Body of pancreas (tissue), 4 donors: ENCODE measurements around the gene FHOD1. TPM values are rescaled to one million over a fixed set of nuclear protein-coding genes. Genes with fewer than 3 reads are reported as not detected.

Experiments used
- ATAC-seq: fragments of 150-250 bp; one replicate; pipeline ENCODE4 v1.9.1; 2016
- DNase-seq, 4 donors: peaks; one replicate each; pipeline ENCODE4 v3.0.0-alpha.2; 2019
- H3K27ac ChIP-seq, 4 donors: fragments of 200-600 bp; sonication (generic); 1 replicate in 3 of 4; 2 replicates in 1 of 4; pipeline versions ENCODE4 v1.5.1 to v1.6.1; 2016 to 2019; ENCODE audit warnings: mild to moderate bottlenecking in 1 of 4, mixed read lengths in 1 of 4, moderate library complexity in 1 of 4
- H3K27me3 ChIP-seq, 2 donors: fragments of 200-600 bp; sonication (generic); one replicate each; pipeline ENCODE4 v1.6.0; 2016; ENCODE audit warnings: mild to moderate bottlenecking in 1 of 2
- H3K36me3 ChIP-seq, 2 donors: fragments of 200-600 bp; sonication (generic); replicated peaks in 1 of 2; 2 replicates each; pipeline ENCODE4 v1.5.1; 2016; ENCODE audit warnings: low read depth in 2 of 2; ENCODE audit not compliant: insufficient read depth in 1 of 2
- H3K4me1 ChIP-seq: fragments of 200-600 bp; sonication (generic); one replicate; pipeline ENCODE4 v1.6.0; 2016
- H3K4me3 ChIP-seq, 2 donors: fragments of 200-600 bp; sonication (generic); 1 replicate in 1 of 2; 2 replicates in 1 of 2; pipeline ENCODE4 v1.5.1; 2016 to 2019
- H3K9me3 ChIP-seq, 3 donors: fragments of 200-600 bp; sonication (generic); 1 replicate in 2 of 3; 2 replicates in 1 of 3; pipeline ENCODE4 v1.5.1; 2016
- CTCF ChIP-seq, 7 experiments: fragments of 450-650 bp in 4 of 7; fragments of 200-600 bp in 3 of 7; sonication (generic) in 3 of 7; IDR thresholded peaks; one replicate each; pipeline ENCODE4 v1.5.1; 2016 to 2019; ENCODE audit warnings: antibody characterized with exemption in 7 of 7
- POLR2A ChIP-seq, 3 donors: fragments of 450-650 bp; IDR thresholded peaks; one replicate each; pipeline ENCODE4 v1.6.1; 2016; ENCODE audit warnings: antibody characterized with exemption in 3 of 3, mild to moderate bottlenecking in 2 of 3
- WGBS, 2 donors: methylation state at CpG; one replicate each; pipeline ENCODE4 v1.1.5; 2017; 5-methylcytosine and 5-hydroxymethylcytosine counted together
- intact Hi-C: fragments of 100-400 bp; cut with DNase I; formaldehyde crosslinking; loops from one replicate; pipeline ENCODE4 v1.15.1; 2023
- total RNA-seq, 2 donors: library from RNA; depleted of rRNA; stranded (reverse); fragments of >200 nt; gene quantifications; one replicate each; pipeline ENCODE4 v1.1.0, GENCODE V29; 2016

The FHOD1 gene
- 10 to 100 TPM; 12.2 to 26.4 TPM for total RNA-seq

GRCh38 chr16:67247192-67248072, at the start of gene FHOD1:
Gene FHOD1, minus strand, starts transcription at chr16:67247481. Its CDS starts 71 bp downstream, at chr16:67247410.
- Histone ChIP-seq H3K27ac (peak within 1 kb of the TSS; percentile 83 to 97 (median 92)), H3K36me3 (no peaks in the 10 kb centered on the region), H3K4me1 (peaks cover 47% of the 10 kb centered on the region), H3K4me3 (peak within 1 kb of the TSS; percentile 33 to 68), H3K9me3 (no peaks in the 10 kb centered on the region), H3K27me3 (peaks cover 0 to 18% of the 10 kb centered on the region in 2 donors)
- WGBS, 2 donors, result 0% methylated on average over 12 to 56 of the region's 60 CpGs
- TF ChIP-seq POLR2A (IDR thresholded peaks at IDR 0.05) (peak; percentile 42 to 87 (median 85)), CTCF (IDR thresholded peaks at IDR 0.05) (peak in 1 of 7 experiments; percentile 6)
- DNase-seq (peak; percentile 98 to 99 (median 98)), ATAC-seq (peak; percentile 84)
- intact Hi-C loops, result no loop called here

- WGBS, 2 donors, result 27 to 65% methylated on average over 3 of the region's 3 CpGs
- H3K27ac ChIP-seq, result no peak overlapping the region
- H3K36me3 ChIP-seq, result no peaks in the 10 kb centered on the region
- ATAC-seq, result no peak
- no peak for TF ChIP-seq POLR2A (IDR thresholded peaks at IDR 0.05)
- TF ChIP-seq CTCF (IDR thresholded peaks at IDR 0.05), result no peak
- no peaks in the 10 kb centered on the region for H3K4me1 ChIP-seq
- H3K4me3 ChIP-seq, result no peak overlapping the region
- no peaks in the 10 kb centered on the region for H3K9me3 ChIP-seq
- H3K27me3 ChIP-seq, result no peaks in the 10 kb centered on the region
- DNase-seq, result no peak
- intact Hi-C loops, result no loop called here
Measured at GRCh38 chr16:67296420-67296819, 49.1 kb upstream of the FHOD1 start.

GRCh38 chr16:67294938-67295361, 47.7 kb upstream of the FHOD1 start:
- no peak overlapping the region for H3K27ac ChIP-seq
- WGBS, 2 donors, result 54 to 63% methylated on average over 7 of the region's 7 CpGs
- intact Hi-C loops, result no loop called here

GRCh38 chr16:67294171-67294757, 47.0 kb upstream of the FHOD1 start:
- WGBS, 2 donors, result 72 to 75% methylated on average over 4 of the region's 4 CpGs

More at GRCh38 chr16:67294938-67295361, 47.7 kb upstream of the FHOD1 start:
- no peaks in the 10 kb centered on the region for H3K4me1 ChIP-seq
- no peak overlapping the region for H3K4me3 ChIP-seq
- TF ChIP-seq CTCF (IDR thresholded peaks at IDR 0.05) (no peak), POLR2A (IDR thresholded peaks at IDR 0.05) (no peak)
- H3K9me3 ChIP-seq, result no peaks in the 10 kb centered on the region
- H3K27me3 ChIP-seq, result no peaks in the 10 kb centered on the region
- H3K36me3 ChIP-seq, result no peaks in the 10 kb centered on the region
- DNase-seq (no peak), ATAC-seq (peak; percentile 9)

More at GRCh38 chr16:67294171-67294757, 47.0 kb upstream of the FHOD1 start:
- H3K4me3 ChIP-seq, result no peak overlapping the region
- TF ChIP-seq POLR2A (IDR thresholded peaks at IDR 0.05) (no peak), CTCF (IDR thresholded peaks at IDR 0.05) (no peak)
- no peaks in the 10 kb centered on the region for H3K9me3 ChIP-seq
- DNase-seq, result no peak
- intact Hi-C loops, result no loop called here
- no peaks in the 10 kb centered on the region for H3K36me3 ChIP-seq
- H3K4me1 ChIP-seq, result no peaks in the 10 kb centered on the region
- no peak overlapping the region for H3K27ac ChIP-seq
- no peak for ATAC-seq
- H3K27me3 ChIP-seq, result no peaks in the 10 kb centered on the region
